A549 (cell line): Measurements from ENCODE around the gene GOLGA3. TPM values are rescaled to one million over a fixed set of nuclear protein-coding genes. Genes with fewer than 3 reads are reported as not detected.
A peak's percentile ranks its signal among the peaks of the same experiment; 100 is the strongest.

Experiments used
- ATAC-seq, 2 experiments: fragments of 200-7000 bp in 1 of 2; fragments of >200 bp in 1 of 2; cut with Nextera tagmentation in 1 of 2; cut with Tn5 transposase in 1 of 2; 3 replicates each; pipeline versions ENCODE4 v1.8.0 to v1.9.1; 2018 to 2020; ENCODE audit warnings: mild to moderate bottlenecking in 1 of 2, moderate library complexity in 1 of 2
- CTCF ChIA-PET: fragments of 300-600 bp; sonication (Branson Sonifier 250); formaldehyde crosslinking; extraction: SDS; loops from one replicate; lab custom pipeline; 2021; ENCODE audit warnings: antibody characterized with exemption, inconsistent platforms; lab: Yijun Ruan, JAX
- POLR2A ChIA-PET: fragments of 350-600 bp; formaldehyde crosslinking; extraction: SDS; loops from one replicate; lab custom pipeline; 2021; ENCODE audit warnings: antibody characterized with exemption, inconsistent platforms; lab: Yijun Ruan, JAX
- DNase-seq, 2 experiments: peaks; one replicate each; pipeline versions ENCODE4 v3.0.0 to v3.0.0-alpha.2; 2011 to 2016; ENCODE audit warnings: low read depth in 1 of 2, low spot score in 1 of 2
- FAIRE-seq: peaks from 2 replicates; lab custom pipeline; 2011; peaks lifted over from hg19 to GRCh38; lab: Jason Lieb, UNC
- H3K27ac ChIP-seq, 2 experiments: fragments of >200 bp; sonication (Bioruptor Twin); formaldehyde crosslinking; 3 replicates each; pipeline ENCODE4 v1.5.1; 2016 to 2017
- H3K4me1 ChIP-seq: fragments of >200 bp; sonication (Bioruptor Twin); formaldehyde crosslinking; 3 replicates; pipeline ENCODE4 v1.6.1; 2016
- H3K4me2 ChIP-seq: fragments of >200 bp; sonication (Bioruptor Twin); formaldehyde crosslinking; 3 replicates; pipeline ENCODE4 v1.6.1; 2016
- H3K4me3 ChIP-seq: fragments of >200 bp; sonication (Bioruptor Twin); formaldehyde crosslinking; 3 replicates; pipeline ENCODE4 v1.5.1; 2016
- H3K9me3 ChIP-seq: fragments of >200 bp; sonication (Bioruptor Twin); formaldehyde crosslinking; 3 replicates; pipeline ENCODE4 v1.6.1; 2016
- CBX8 ChIP-seq: fragments of 200-600 bp; sonication (generic); IDR thresholded peaks from 2 replicates; pipeline ENCODE4 v1.6.1; 2016
- CHD2 ChIP-seq: fragments of 150-350 bp; IDR thresholded peaks from 2 replicates; pipeline ENCODE4 v1.6.1; 2014; ENCODE audit warnings: low read length; ENCODE audit not compliant: partially characterized antibody
- ESRRA ChIP-seq: fragments of 150-350 bp; IDR thresholded peaks from 2 replicates; pipeline ENCODE4 v1.6.1; 2014; ENCODE audit warnings: mild to moderate bottlenecking, low read length, borderline replicate concordance
- HMGXB4 ChIP-seq: fragments of 250-450 bp; sonication (Bioruptor Pico); IDR thresholded peaks from 2 replicates; pipeline ENCODE4 v1.5.0; 2021; ENCODE audit warnings: mild to moderate bottlenecking, moderate library complexity, borderline replicate concordance
- MAX ChIP-seq: IDR thresholded peaks from 2 replicates; pipeline ENCODE4 v1.6.1; 2012
- MYC ChIP-seq: IDR thresholded peaks from 2 replicates; pipeline ENCODE4 v1.6.1; 2012; ENCODE audit warnings: mild to moderate bottlenecking, inconsistent platforms, low read length, improper control_type of control experiment, borderline replicate concordance
- NR3C1 ChIP-seq: fragments of >200 bp; sonication (Bioruptor Twin); formaldehyde crosslinking; IDR thresholded peaks from 3 replicates; pipeline ENCODE4 v1.6.1; 2017
- PBX3 ChIP-seq: IDR thresholded peaks from 2 replicates; pipeline ENCODE4 v1.6.1; 2012
- ZFP36 ChIP-seq: fragments of 450-650 bp; IDR thresholded peaks from 2 replicates; pipeline ENCODE4 v1.6.1; 2014; ENCODE audit warnings: borderline replicate concordance; ENCODE audit not compliant: partially characterized antibody
- WGBS: methylation state at CpG from one replicate; pipeline ENCODE4 v1.1.6; 2017; ENCODE audit errors: missing lambda C conversion rate; 5-methylcytosine and 5-hydroxymethylcytosine counted together
- polyA plus RNA-seq, 4 experiments: library from polyadenylated mRNA; depleted of rRNA in 3 of 4; stranded (reverse); fragments of >200 nt; fragmentation: RNase III in 1 of 4; extraction: RNeasy Plus Mini Kit Qiagen cat#74134 plus additional on column Dnase treatment in 1 of 4; gene quantifications; 2 replicates in 3 of 4; 3 replicates in 1 of 4; pipeline ENCODE4 v1.2.3, GENCODE V29; 2011 to 2017

The GOLGA3 gene
- polyA plus RNA-seq, 2 of the 4 experiments (the other 2 are of a cell fraction) = 23.0 to 25.5 TPM

GRCh38 chr12:132724506-132725241, 104.0 kb downstream of the GOLGA3 start:
- POLR2A ChIA-PET = no interaction called here
- DNase-seq = no peak
- H3K4me3 ChIP-seq = no peak overlapping the region
- H3K4me1 ChIP-seq = no peaks in the 10 kb centered on the region
- ATAC-seq = no peak; a peak in 1 of 6 replicates
- CTCF ChIA-PET = interaction anchor here (1.3 kb wide), 1 partner anchor 16 kb away, joined by 3 read pairs; no protein-coding TSS in a partner anchor
- H3K4me2 ChIP-seq = no peak overlapping the region
- WGBS = 88% methylated on average over 28 of the region's 30 CpGs
- no peak overlapping the region for H3K27ac ChIP-seq
- no peak for FAIRE-seq
- H3K9me3 ChIP-seq = no peaks in the 10 kb centered on the region
- TF ChIP-seq CBX8 (no peak), NR3C1 (no peak), CHD2 (no peak)

GRCh38 chr12:132723764-132724140, 104.9 kb downstream of the GOLGA3 start:
- TF ChIP-seq ZFP36 = no peak
- TF ChIP-seq HMGXB4 = no peak
- TF ChIP-seq ESRRA = no peak
- TF ChIP-seq MAX = no peak
- no peak for TF ChIP-seq MYC
- H3K4me3 ChIP-seq = no peak overlapping the region
- H3K4me1 ChIP-seq = no peaks in the 10 kb centered on the region
- POLR2A ChIA-PET = no interaction called here
- no peak overlapping the region for H3K4me2 ChIP-seq
- 95% methylated on average over 2 of the region's 2 CpGs for WGBS
- no peak overlapping the region for H3K27ac ChIP-seq
- H3K9me3 ChIP-seq = no peaks in the 10 kb centered on the region
- DNase-seq = no peak
- no peak for ATAC-seq
- no peak for FAIRE-seq
- CTCF ChIA-PET = interaction anchor here (1.3 kb wide), 1 partner anchor 17 kb away, joined by 3 read pairs; no protein-coding TSS in a partner anchor

GRCh38 chr12:132723015-132723763, 105.5 kb downstream of the GOLGA3 start:
- Histone ChIP-seq H3K4me2 (no peak overlapping the region), H3K27ac (no peak overlapping the region), H3K4me1 (no peaks in the 10 kb centered on the region), H3K9me3 (no peaks in the 10 kb centered on the region), H3K4me3 (no peak overlapping the region)
- no peak for DNase-seq
- ChIA-PET POLR2A (no interaction called here), CTCF (interaction anchor here (1.3 kb wide), 1 partner anchor 18 kb away, joined by 3 read pairs; no protein-coding TSS in a partner anchor)
- WGBS = 93% methylated on average over 30 of the region's 30 CpGs
- no peak for TF ChIP-seq HMGXB4
- TF ChIP-seq PBX3 = 0 out of 2 replicates have a peak, but pooled peaks have one; percentile 48
- TF ChIP-seq, all 56 proteins: peak for 1
- ATAC-seq (peak in 1 of 2 experiments; percentile 7; a peak in 1 of 6 replicates), FAIRE-seq (no peak)
